DOHH2 (cell line): ENCODE data around the gene GBA2.

ENCODE experiments used
- H3F3A ChIP-seq: fragments of 200-600 bp; sonication (generic), shearing (Covaris generic); 2 replicates; pipeline ENCODE4 v1.6.0; 2016; ENCODE audit warnings: antibody characterized with exemption, mild to moderate bottlenecking; ENCODE audit not compliant: control insufficient read depth, insufficient read depth
- H3K27ac ChIP-seq: fragments of 200-600 bp; sonication (generic); 2 replicates; pipeline ENCODE4 v1.5.1; 2014; ENCODE audit warnings: low read depth, mild to moderate bottlenecking, low read length, moderate library complexity
- H3K27me3 ChIP-seq: fragments of 200-600 bp; sonication (generic); 2 replicates; pipeline ENCODE4 v1.6.1; 2014; ENCODE audit warnings: mild to moderate bottlenecking, low read length, mixed read lengths; ENCODE audit not compliant: control insufficient read depth
- H3K36me3 ChIP-seq: fragments of 200-600 bp; sonication (generic); 2 replicates; pipeline ENCODE4 v1.6.1; 2014; ENCODE audit warnings: mild to moderate bottlenecking, low read length, moderate library complexity, mixed read lengths; ENCODE audit not compliant: control insufficient read depth
- H3K4me1 ChIP-seq: fragments of 200-600 bp; sonication (generic); 2 replicates; pipeline ENCODE4 v1.6.1; 2014; ENCODE audit warnings: mild to moderate bottlenecking, low read length, mixed read lengths; ENCODE audit not compliant: control insufficient read depth
- H3K4me2 ChIP-seq: fragments of 200-600 bp; sonication (generic); 2 replicates; pipeline ENCODE4 v1.6.0; 2014; ENCODE audit warnings: mild to moderate bottlenecking, low read length, moderate library complexity
- H3K4me3 ChIP-seq: fragments of 200-600 bp; sonication (generic); 2 replicates; pipeline ENCODE4 v1.5.1; 2014; ENCODE audit warnings: mild to moderate bottlenecking, low read length, mixed read lengths
- H3K79me2 ChIP-seq: fragments of 200-600 bp; sonication (generic); 2 replicates; pipeline ENCODE4 v1.6.1; 2014; ENCODE audit warnings: mild to moderate bottlenecking, low read length, mixed read lengths; ENCODE audit not compliant: control insufficient read depth
- H3K9me2 ChIP-seq: fragments of 200-600 bp; sonication (generic); replicated peaks from 2 replicates; pipeline ENCODE4 v1.6.1; 2014; ENCODE audit warnings: mild to moderate bottlenecking, low read length, mixed read lengths; ENCODE audit not compliant: control insufficient read depth
- H3K9me3 ChIP-seq: fragments of 200-600 bp; sonication (generic); 2 replicates; pipeline ENCODE4 v1.6.1; 2014; ENCODE audit warnings: antibody characterized with exemption, low read length, mixed read lengths; ENCODE audit not compliant: control insufficient read depth, insufficient read depth
- H4K20me1 ChIP-seq: fragments of 200-600 bp; sonication (generic); 2 replicates; pipeline ENCODE4 v1.6.0; 2014; ENCODE audit warnings: low read depth, mild to moderate bottlenecking, antibody characterized with exemption, low read length, moderate library complexity; ENCODE audit not compliant: control insufficient read depth, insufficient read depth
- EZH2phosphoT487 ChIP-seq: fragments of 200-600 bp; sonication (generic); IDR thresholded peaks from 2 replicates; pipeline ENCODE4 v1.6.1; 2017; ENCODE audit warnings: borderline replicate concordance, mild to moderate bottlenecking, antibody characterized with exemption, low read length, moderate library complexity, mixed read lengths
- TF ChIP-seq, protein P1 (sequence below): fragments of 200-600 bp; sonication (generic); IDR thresholded peaks from one replicate; pipeline ENCODE4 v1.5.1; 2014; ENCODE audit warnings: antibody characterized with exemption, mild to moderate bottlenecking, low read depth, low read length; ENCODE audit not compliant: poor library complexity, severe bottlenecking

The GBA2 gene

GRCh38 chr9:35687972-35688557 is 61.0 kb downstream of the GBA2 start:
- no peak for TF ChIP-seq EZH2phosphoT487
- TF ChIP-seq, protein P1, sequence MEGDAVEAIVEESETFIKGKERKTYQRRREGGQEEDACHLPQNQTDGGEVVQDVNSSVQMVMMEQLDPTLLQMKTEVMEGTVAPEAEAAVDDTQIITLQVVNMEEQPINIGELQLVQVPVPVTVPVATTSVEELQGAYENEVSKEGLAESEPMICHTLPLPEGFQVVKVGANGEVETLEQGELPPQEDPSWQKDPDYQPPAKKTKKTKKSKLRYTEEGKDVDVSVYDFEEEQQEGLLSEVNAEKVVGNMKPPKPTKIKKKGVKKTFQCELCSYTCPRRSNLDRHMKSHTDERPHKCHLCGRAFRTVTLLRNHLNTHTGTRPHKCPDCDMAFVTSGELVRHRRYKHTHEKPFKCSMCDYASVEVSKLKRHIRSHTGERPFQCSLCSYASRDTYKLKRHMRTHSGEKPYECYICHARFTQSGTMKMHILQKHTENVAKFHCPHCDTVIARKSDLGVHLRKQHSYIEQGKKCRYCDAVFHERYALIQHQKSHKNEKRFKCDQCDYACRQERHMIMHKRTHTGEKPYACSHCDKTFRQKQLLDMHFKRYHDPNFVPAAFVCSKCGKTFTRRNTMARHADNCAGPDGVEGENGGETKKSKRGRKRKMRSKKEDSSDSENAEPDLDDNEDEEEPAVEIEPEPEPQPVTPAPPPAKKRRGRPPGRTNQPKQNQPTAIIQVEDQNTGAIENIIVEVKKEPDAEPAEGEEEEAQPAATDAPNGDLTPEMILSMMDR = no peak
- H3K27me3 ChIP-seq = no peaks in the 10 kb centered on the region
- H3K9me3 ChIP-seq = no peaks in the 10 kb centered on the region
- no peak overlapping the region for H3K27ac ChIP-seq
- H3F3A ChIP-seq = peaks cover 8% of the 10 kb centered on the region; the same call in 1 of the 2 replicates
- no peaks in the 10 kb centered on the region for H3K9me2 ChIP-seq
- H3K4me2 ChIP-seq = peak overlapping the region; percentile 52
- no peaks in the 10 kb centered on the region for H4K20me1 ChIP-seq
- H3K79me2 ChIP-seq = no peaks in the 10 kb centered on the region
- H3K4me3 ChIP-seq = no peak overlapping the region
- peaks cover 49% of the 10 kb centered on the region for H3K4me1 ChIP-seq
- no peaks in the 10 kb centered on the region for H3K36me3 ChIP-seq

DNA sequence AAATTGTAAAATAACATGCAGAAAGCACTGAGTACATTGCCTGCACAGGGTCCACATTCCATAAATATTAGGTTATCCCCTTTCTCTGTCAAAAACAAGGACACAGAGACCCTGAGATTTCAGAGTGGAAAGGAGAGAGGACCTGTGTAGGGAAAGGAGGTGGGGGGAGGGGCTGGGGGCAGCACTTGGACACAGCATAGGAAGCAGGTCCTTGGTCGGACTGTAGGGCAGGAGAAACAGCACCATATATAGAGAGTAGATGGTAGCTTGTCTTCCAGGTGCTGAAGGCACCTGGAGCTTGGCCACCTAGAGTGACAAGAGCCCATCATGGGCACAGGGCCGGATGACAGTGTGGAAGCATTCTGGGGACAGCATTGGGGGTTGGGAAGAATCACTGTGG is 61.7 kb downstream of the GBA2 start:
- H3K9me3 ChIP-seq = no peaks in the 10 kb centered on the region
- no peaks in the 10 kb centered on the region for H3K36me3 ChIP-seq
- peak overlapping the region; percentile 32 for H3K4me3 ChIP-seq
- H3K4me1 ChIP-seq = peaks cover 49% of the 10 kb centered on the region
- H3K79me2 ChIP-seq = no peaks in the 10 kb centered on the region
- H4K20me1 ChIP-seq = no peaks in the 10 kb centered on the region
- peaks cover 5% of the 10 kb centered on the region; the same call in 1 of the 2 replicates for H3F3A ChIP-seq
- peak overlapping the region; percentile 52 for H3K4me2 ChIP-seq
- TF ChIP-seq, protein P1 = no peak
- no peak for TF ChIP-seq EZH2phosphoT487
- H3K9me2 ChIP-seq = no peaks in the 10 kb centered on the region
- no peaks in the 10 kb centered on the region for H3K27me3 ChIP-seq
- peak overlapping the region; percentile 47 for H3K27ac ChIP-seq
